H1 (cell line): Measurements from ENCODE around the gene SNAPC3. TPM values are rescaled to one million over a fixed set of nuclear protein-coding genes. Genes with fewer than 3 reads are reported as not detected.

Experiments used
- CTCF ChIA-PET: fragments of 300-600 bp; sonication (Branson Sonifier 250); formaldehyde crosslinking; loops from one replicate; lab custom pipeline; 2021; ENCODE audit not compliant: partially characterized antibody; lab: Charles Lee
- POLR2A ChIA-PET: fragments of 300-600 bp; sonication (Branson Sonifier 250); formaldehyde crosslinking; loops from one replicate; lab custom pipeline; 2021; ENCODE audit warnings: inconsistent platforms; ENCODE audit not compliant: partially characterized antibody; lab: Charles Lee
- DNase-seq, 2 experiments: peaks; one replicate each; pipeline versions ENCODE4 v3.0.0 to v3.0.0-alpha.2; 2010 to 2022; ENCODE audit warnings: low spot score in 2 of 2, low read depth in 1 of 2, mixed read lengths in 1 of 2
- FAIRE-seq: peaks from 2 replicates; lab custom pipeline; 2011; peaks lifted over from hg19 to GRCh38; lab: Jason Lieb, UNC
- H2AFZ ChIP-seq: 2 replicates; pipeline ENCODE4 v1.8.1; 2012; ENCODE audit warnings: low read length, inconsistent platforms
- H2AK5ac ChIP-seq: 2 replicates; pipeline ENCODE4 v1.6.1; 2013; ENCODE audit warnings: low read depth, low read length
- H2BK120ac ChIP-seq: replicated peaks from 2 replicates; pipeline ENCODE3; 2013; ENCODE audit warnings: low read depth, low read length, inconsistent platforms
- H2BK12ac ChIP-seq: 2 replicates; pipeline ENCODE4 v1.6.1; 2013; ENCODE audit warnings: low read depth, low read length
- H2BK15ac ChIP-seq: 2 replicates; pipeline ENCODE4 v1.6.1; 2013; ENCODE audit warnings: low read length
- H2BK20ac ChIP-seq: 2 replicates; pipeline ENCODE4 v1.6.1; 2013; ENCODE audit warnings: low read length
- H2BK5ac ChIP-seq: 2 replicates; pipeline ENCODE4 v1.6.1; 2013; ENCODE audit warnings: low read depth, low read length
- H3K14ac ChIP-seq: 2 replicates; pipeline ENCODE4 v1.6.1; 2013; ENCODE audit warnings: inconsistent platforms; ENCODE audit not compliant: insufficient read length
- H3K18ac ChIP-seq: 2 replicates; pipeline ENCODE4 v1.6.1; 2013; ENCODE audit warnings: low read length; ENCODE audit errors: extremely low read depth
- H3K23ac ChIP-seq: 2 replicates; pipeline ENCODE4 v1.6.1; 2013; ENCODE audit warnings: inconsistent platforms; ENCODE audit not compliant: insufficient read length
- H3K23me2 ChIP-seq: 2 replicates; pipeline ENCODE4 v1.6.1; 2013; ENCODE audit warnings: low read depth, low read length
- H3K27ac ChIP-seq: 2 replicates; pipeline ENCODE4 v1.6.1; 2011; ENCODE audit warnings: low read depth, low read length, inconsistent platforms
- H3K27me3 ChIP-seq, 4 experiments: replicated peaks in 1 of 4; 1 replicate in 1 of 4; 2 replicates in 3 of 4; pipeline versions ENCODE4 v1.6.1 to v1.8.1; 2011 to 2013; ENCODE audit warnings: low read length in 3 of 4, mild to moderate bottlenecking in 3 of 4, inconsistent platforms in 2 of 4, mixed read lengths in 2 of 4, moderate library complexity in 1 of 4; ENCODE audit not compliant: control insufficient read depth in 3 of 4, insufficient read depth in 3 of 4; ENCODE audit errors: extremely low read depth in 1 of 4
- H3K36me3 ChIP-seq, 4 experiments: 2 replicates each; pipeline versions ENCODE4 v1.6.1 to v1.8.1; 2011 to 2013; ENCODE audit warnings: mild to moderate bottlenecking in 4 of 4, low read length in 3 of 4, moderate library complexity in 2 of 4, control low read depth in 1 of 4, inconsistent platforms in 1 of 4; ENCODE audit not compliant: insufficient read depth in 4 of 4, control insufficient read depth in 2 of 4
- H3K4ac ChIP-seq: replicated peaks from 2 replicates; pipeline ENCODE3; 2013; ENCODE audit warnings: low read length, low read depth, mixed read lengths, inconsistent platforms; ENCODE audit not compliant: insufficient read length
- H3K4me1 ChIP-seq, 4 experiments: replicated peaks in 1 of 4; 1 replicate in 1 of 4; 2 replicates in 3 of 4; pipeline versions ENCODE4 v1.6.1 to v1.8.1; 2011 to 2013; ENCODE audit warnings: low read length in 3 of 4, inconsistent platforms in 2 of 4, mixed read lengths in 1 of 4; ENCODE audit not compliant: insufficient read depth in 4 of 4, control insufficient read depth in 3 of 4
- H3K4me2 ChIP-seq, 2 experiments: 2 replicates each; pipeline versions ENCODE4 v1.6.1 to v1.8.1; 2011 to 2013; ENCODE audit warnings: low read depth in 2 of 2, low read length in 2 of 2, control low read depth in 1 of 2, inconsistent platforms in 1 of 2, mild to moderate bottlenecking in 1 of 2; ENCODE audit not compliant: insufficient read depth in 1 of 2
- H3K4me3 ChIP-seq, 4 experiments: fragments of 200-600, 300-600 bp in 1 of 4; sonication (generic), shearing (Covaris generic), sonication (Bioruptor Twin) in 1 of 4; 2 replicates each; pipeline versions ENCODE4 v1.5.1 to v1.8.1; 2011 to 2016; ENCODE audit warnings: low read length in 4 of 4, low read depth in 3 of 4, control low read depth in 2 of 4, inconsistent platforms in 2 of 4, mild to moderate bottlenecking in 2 of 4, mixed read lengths in 1 of 4, moderate library complexity in 1 of 4; ENCODE audit not compliant: insufficient read depth in 2 of 4; ENCODE audit errors: extremely low read depth in 1 of 4
- H3K56ac ChIP-seq: replicated peaks from 2 replicates; pipeline ENCODE3; 2013; ENCODE audit warnings: low read depth, mild to moderate bottlenecking, mixed read lengths, low read length, inconsistent platforms; ENCODE audit not compliant: insufficient read length
- H3K79me1 ChIP-seq: 2 replicates; pipeline ENCODE4 v1.6.1; 2013; ENCODE audit warnings: low read depth, low read length, control low read depth
- H3K79me2 ChIP-seq, 2 experiments: 2 replicates each; pipeline versions ENCODE4 v1.6.1 to v1.8.1; 2012 to 2013; ENCODE audit warnings: low read length in 2 of 2, mild to moderate bottlenecking in 2 of 2, inconsistent platforms in 1 of 2; ENCODE audit not compliant: insufficient read depth in 2 of 2, control insufficient read depth in 1 of 2
- H3K9ac ChIP-seq, 4 experiments: replicated peaks in 1 of 4; 1 replicate in 1 of 4; 2 replicates in 3 of 4; pipeline versions ENCODE4 v1.6.1 to v1.8.1; 2011 to 2013; ENCODE audit warnings: low read depth in 3 of 4, low read length in 3 of 4, control low read depth in 2 of 4, mild to moderate bottlenecking in 2 of 4, moderate library complexity in 2 of 4, inconsistent platforms in 1 of 4; ENCODE audit errors: extremely low read depth in 1 of 4
- H3K9me3 ChIP-seq, 2 experiments: 2 replicates each; pipeline versions ENCODE4 v1.6.1 to v1.8.1; 2012 to 2013; ENCODE audit warnings: mild to moderate bottlenecking in 2 of 2, moderate library complexity in 2 of 2, control low read depth in 1 of 2, inconsistent platforms in 1 of 2, low read depth in 1 of 2, low read length in 1 of 2, mixed read lengths in 1 of 2; ENCODE audit not compliant: insufficient read depth in 2 of 2
- H4K20me1 ChIP-seq, 2 experiments: replicated peaks in 1 of 2; 2 replicates each; pipeline versions ENCODE3 to v1.8.1; 2011 to 2013; ENCODE audit warnings: inconsistent platforms in 2 of 2, low read length in 2 of 2, mild to moderate bottlenecking in 1 of 2; ENCODE audit not compliant: insufficient read depth in 2 of 2, control insufficient read depth in 1 of 2
- H4K5ac ChIP-seq: 2 replicates; pipeline ENCODE4 v1.6.1; 2013; ENCODE audit warnings: low read length, low read depth, mixed read lengths, inconsistent platforms; ENCODE audit not compliant: insufficient read length
- H4K8ac ChIP-seq: 2 replicates; pipeline ENCODE4 v1.8.0; 2013; ENCODE audit warnings: mild to moderate bottlenecking, moderate library complexity, low read length, inconsistent platforms; ENCODE audit not compliant: insufficient read depth; ENCODE audit errors: extremely low read depth
- H4K91ac ChIP-seq: replicated peaks from 2 replicates; pipeline ENCODE3; 2013; ENCODE audit warnings: low read length, mixed read lengths, inconsistent platforms; ENCODE audit not compliant: insufficient read length
- BACH1 ChIP-seq: IDR thresholded peaks from 2 replicates; pipeline ENCODE4 v1.6.1; 2012; ENCODE audit warnings: low read length, improper control_type of control experiment
- EZH2 ChIP-seq: fragments of 200-600 bp; sonication (generic); IDR thresholded peaks from 2 replicates; pipeline ENCODE4 v1.7.1; 2012; ENCODE audit warnings: low read depth, mild to moderate bottlenecking, moderate library complexity, low read length, inconsistent platforms; ENCODE audit not compliant: severe bottlenecking
- HDAC6 ChIP-seq: IDR thresholded peaks from one replicate; pipeline ENCODE4 v1.7.1; 2012; ENCODE audit warnings: low read depth, mild to moderate bottlenecking, inconsistent platforms, low read length, moderate library complexity
- JUN ChIP-seq: IDR thresholded peaks from 2 replicates; pipeline ENCODE4 v1.6.1; 2011; ENCODE audit warnings: low read depth, mild to moderate bottlenecking, improper control_type of control experiment, low read length
- JUND ChIP-seq: IDR thresholded peaks from 2 replicates; pipeline ENCODE4 v1.6.1; 2011; ENCODE audit warnings: mild to moderate bottlenecking, improper control_type of control experiment, low read length
- NANOG ChIP-seq: IDR thresholded peaks from 2 replicates; pipeline ENCODE4 v1.6.1; 2011; ENCODE audit warnings: low read length, low read depth, mild to moderate bottlenecking, inconsistent platforms; ENCODE audit not compliant: insufficient read depth, poor library complexity, severe bottlenecking
- SAP30 ChIP-seq: fragments of 300-600 bp; sonication (generic); IDR thresholded peaks from 2 replicates; pipeline ENCODE4 v1.7.1; 2012; ENCODE audit warnings: low read length, moderate library complexity, mild to moderate bottlenecking, inconsistent platforms; ENCODE audit not compliant: insufficient read depth, insufficient replicate concordance
- SIRT6 ChIP-seq: IDR thresholded peaks from one replicate; pipeline ENCODE4 v1.7.1; 2012; ENCODE audit warnings: low read length, inconsistent platforms
- SIX5 ChIP-seq: IDR thresholded peaks from 2 replicates; pipeline ENCODE4 v1.6.1; 2011; ENCODE audit warnings: mild to moderate bottlenecking, low read depth, low read length
- SP1 ChIP-seq: IDR thresholded peaks from 2 replicates; pipeline ENCODE4 v1.6.1; 2011; ENCODE audit warnings: low read depth, low read length
- YY1 ChIP-seq: IDR thresholded peaks from 2 replicates; pipeline ENCODE4 v1.6.1; 2011; ENCODE audit warnings: low read depth, mild to moderate bottlenecking, low read length
- WGBS, 2 experiments: shearing (Covaris generic) in 1 of 2; methylation state at CpG; one replicate each; pipeline versions ENCODE4 v1.1.6 to v1.1.7; 2013 to 2015; ENCODE audit warnings: low lambda C conversion rate in 2 of 2, mixed read lengths in 2 of 2, inconsistent platforms in 1 of 2, low coverage in 1 of 2, missing lambda C conversion rate in 1 of 2; ENCODE audit not compliant: insufficient replicate concordance in 2 of 2, insufficient coverage in 1 of 2, insufficient read length in 1 of 2; ENCODE audit errors: extremely low coverage in 1 of 2, missing lambda C conversion rate in 1 of 2; 5-methylcytosine and 5-hydroxymethylcytosine counted together
- polyA plus RNA-seq, 7 experiments: library from polyadenylated mRNA; depleted of rRNA in 3 of 7; stranded (reverse) in 5 of 7; unstranded in 2 of 7; fragments of >200 nt in 5 of 7; fragments of 200-250 nt in 2 of 7; gene quantifications; 1 replicate in 5 of 7; 2 replicates in 1 of 7; 4 replicates in 1 of 7; pipeline versions ENCODE4 v1.2.1 to v1.2.3, GENCODE V29; 2011 to 2013; ENCODE audit warnings: missing spikeins in 2 of 7, mixed read lengths in 2 of 7
- total RNA-seq: library from RNA; stranded (reverse); fragmentation: NEBNext Ultra II Directional; extraction: Animal tissue kit (Norgen Biotek cat#: 25700); gene quantifications from 2 replicates; pipeline ENCODE4 v1.2.1, GENCODE V29; 2021
- TF ChIP-seq, protein P1 (sequence below): IDR thresholded peaks from 2 replicates; pipeline ENCODE4 v1.6.1; 2012; ENCODE audit warnings: inconsistent platforms
- TF ChIP-seq, protein P2 (sequence below): IDR thresholded peaks from 2 replicates; pipeline ENCODE4 v1.6.1; 2012; ENCODE audit warnings: low read length, inconsistent platforms

The SNAPC3 gene
- total and polyA plus RNA-seq, 2 of the 8 experiments (the other 6 are each of a cell fraction or from before 2014, with no cell fraction given): 11.9 to 25.8 TPM

DNA sequence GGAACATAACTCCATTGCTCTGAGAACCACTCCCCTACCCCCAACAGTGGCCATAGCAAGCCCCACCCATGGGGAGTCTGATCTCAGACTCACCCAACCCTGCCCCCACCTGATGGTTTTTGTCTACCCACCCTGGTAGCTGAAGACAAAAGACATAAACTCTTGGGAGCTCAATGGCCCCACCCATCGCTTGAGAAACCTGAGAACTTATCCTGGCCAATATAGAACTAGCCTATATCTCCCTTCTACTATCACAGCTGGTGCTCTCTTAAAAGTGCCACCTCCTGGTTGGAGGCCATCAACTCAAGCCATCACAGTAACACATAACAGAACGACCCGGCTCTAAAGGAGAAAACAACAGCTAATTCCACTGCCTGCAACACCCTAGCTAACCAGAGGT is 47.9 kb upstream of the SNAPC3 start:
- no peak overlapping the region for H2AFZ ChIP-seq
- no peaks in the 10 kb centered on the region for H3K36me3 ChIP-seq
- no peaks in the 10 kb centered on the region for H4K20me1 ChIP-seq
- WGBS, 2 experiments: 87% methylated on average over 3 of the region's 3 CpGs; no CpG with 5 or more reads in 1 of the 2 experiments
- POLR2A ChIA-PET: no interaction called here
- no peaks in the 10 kb centered on the region for H3K79me2 ChIP-seq
- no peaks in the 10 kb centered on the region for H3K79me1 ChIP-seq
- H3K4me2 ChIP-seq: no peak overlapping the region
- no peak overlapping the region for H2BK12ac ChIP-seq
- H2AK5ac ChIP-seq: no peak overlapping the region
- H3K18ac ChIP-seq: no peak overlapping the region
- CTCF ChIA-PET: interaction anchor here (0.6 to 1.3 kb wide), 5 partner anchors 18 to 143 kb away, joined by 3 to 5 read pairs (median 3); no protein-coding TSS in a partner anchor
- no peak overlapping the region for H4K5ac ChIP-seq
- no peak overlapping the region for H3K23ac ChIP-seq
- no peak overlapping the region for H3K56ac ChIP-seq
- no peak overlapping the region for H2BK20ac ChIP-seq
- H3K4me1 ChIP-seq: peaks cover 0 to 2% (median 0%) of the 10 kb centered on the region in 4 experiments; a peak in 3 of 7 replicates
- H3K27me3 ChIP-seq: no peaks in the 10 kb centered on the region
- H3K4ac ChIP-seq: no peak overlapping the region
- H3K14ac ChIP-seq: no peak overlapping the region
- DNase-seq (no peak), FAIRE-seq (no peak)
- peaks cover 0 to 3% of the 10 kb centered on the region in 2 experiments; a peak in 1 of 4 replicates for H3K9me3 ChIP-seq
- no peaks in the 10 kb centered on the region for H3K23me2 ChIP-seq
- H2BK5ac ChIP-seq: no peak overlapping the region
- H4K8ac ChIP-seq: peak overlapping the region; percentile 36; the same call in 1 of the 2 replicates
- no peak overlapping the region for H3K4me3 ChIP-seq
- H3K27ac ChIP-seq: no peak overlapping the region
- H2BK15ac ChIP-seq: no peak overlapping the region
- no peak overlapping the region for H4K91ac ChIP-seq
- no peak overlapping the region for H3K9ac ChIP-seq
- no peak overlapping the region for H2BK120ac ChIP-seq
- TF ChIP-seq SP1 (no peak), BACH1 (no peak), SIRT6 (no peak), HDAC6 (no peak), SAP30 (no peak), EZH2 (no peak), JUND (no peak), NANOG (no peak), YY1 (no peak), JUN (no peak), SIX5 (no peak)
- TF ChIP-seq, protein P1, sequence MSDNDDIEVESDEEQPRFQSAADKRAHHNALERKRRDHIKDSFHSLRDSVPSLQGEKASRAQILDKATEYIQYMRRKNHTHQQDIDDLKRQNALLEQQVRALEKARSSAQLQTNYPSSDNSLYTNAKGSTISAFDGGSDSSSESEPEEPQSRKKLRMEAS: no peak
- TF ChIP-seq, protein P2, sequence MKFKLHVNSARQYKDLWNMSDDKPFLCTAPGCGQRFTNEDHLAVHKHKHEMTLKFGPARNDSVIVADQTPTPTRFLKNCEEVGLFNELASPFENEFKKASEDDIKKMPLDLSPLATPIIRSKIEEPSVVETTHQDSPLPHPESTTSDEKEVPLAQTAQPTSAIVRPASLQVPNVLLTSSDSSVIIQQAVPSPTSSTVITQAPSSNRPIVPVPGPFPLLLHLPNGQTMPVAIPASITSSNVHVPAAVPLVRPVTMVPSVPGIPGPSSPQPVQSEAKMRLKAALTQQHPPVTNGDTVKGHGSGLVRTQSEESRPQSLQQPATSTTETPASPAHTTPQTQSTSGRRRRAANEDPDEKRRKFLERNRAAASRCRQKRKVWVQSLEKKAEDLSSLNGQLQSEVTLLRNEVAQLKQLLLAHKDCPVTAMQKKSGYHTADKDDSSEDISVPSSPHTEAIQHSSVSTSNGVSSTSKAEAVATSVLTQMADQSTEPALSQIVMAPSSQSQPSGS: no peak
